Measurements from ENCODE around the gene OR10Z1. TPM values are rescaled to one million over a fixed set of nuclear protein-coding genes. Genes with fewer than 3 reads are reported as not detected.

Gene OR10Z1
- total RNA-seq, 6 donors from 2014 or later: not detected

GRCh38 chr1:158600735-158601134 lies 4.3 kb upstream of the OR10Z1 start:
- 89 to 98% methylated on average over 2 of the region's 2 CpGs for WGBS, 2 donors
- Histone ChIP-seq H3K27me3 (no peaks in the 10 kb centered on the region), H3K9me3 (peaks cover 3 to 22% (median 15%) of the 10 kb centered on the region in 4 donors), H3K27ac (no peak overlapping the region), H3K4me1 (no peaks in the 10 kb centered on the region), H3K4me3 (no peak overlapping the region), H3K36me3 (no peaks in the 10 kb centered on the region)
- ATAC-seq (ENCODE audit: low FRiP score in 2 of 2): no peak
- TF ChIP-seq POLR2A (IDR thresholded peaks at IDR 0.05): no peak
- no peak for TF ChIP-seq POLR2AphosphoS5 (IDR thresholded peaks at IDR 0.05)
- no peak for TF ChIP-seq CTCF (IDR thresholded peaks at IDR 0.05)
- TF ChIP-seq EP300 (IDR thresholded peaks at IDR 0.05): no peak
- no peak for DNase-seq

GRCh38 chr1:158607296-158607695 lies 2.2 kb downstream of the OR10Z1 start:
- no peak for TF ChIP-seq POLR2AphosphoS5 (IDR thresholded peaks at IDR 0.05)
- no peak for TF ChIP-seq CTCF (IDR thresholded peaks at IDR 0.05)
- no peak for TF ChIP-seq POLR2A (IDR thresholded peaks at IDR 0.05)
- no peak for TF ChIP-seq EP300 (IDR thresholded peaks at IDR 0.05)
- no peaks in the 10 kb centered on the region for H3K27me3 ChIP-seq
- no peaks in the 10 kb centered on the region for H3K4me1 ChIP-seq
- no peak overlapping the region for H3K27ac ChIP-seq
- WGBS, 2 donors: 69 to 93% methylated on average over 1 of the region's 1 CpG
- DNase-seq (no peak), ATAC-seq (ENCODE audit: low FRiP score in 2 of 2) (peak in 1 of 2 donors; percentile 46)
- no peak overlapping the region for H3K4me3 ChIP-seq
- no peaks in the 10 kb centered on the region for H3K9me3 ChIP-seq
- no peaks in the 10 kb centered on the region for H3K36me3 ChIP-seq

DNA sequence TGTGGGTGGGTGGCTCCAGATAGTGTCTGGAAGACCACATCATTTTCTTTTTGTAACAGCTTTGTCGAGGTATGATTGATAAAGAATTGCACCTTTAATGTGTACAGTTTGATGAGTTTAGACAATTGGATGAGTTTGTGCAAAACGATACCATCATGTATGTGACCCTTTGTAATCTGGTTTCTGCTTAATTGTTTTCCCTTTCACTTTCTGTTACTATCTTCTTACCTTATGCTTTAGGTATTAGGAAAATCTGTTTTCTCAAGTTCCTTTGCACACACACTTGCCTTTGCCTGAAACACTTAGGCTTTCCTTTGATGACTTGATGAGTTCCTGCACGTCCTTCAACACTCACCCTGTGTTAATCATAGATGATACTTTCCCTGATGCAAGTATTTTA lies 6.8 kb downstream of the OR10Z1 start:
- Histone ChIP-seq H3K4me3 (no peak overlapping the region), H3K4me1 (no peaks in the 10 kb centered on the region), H3K27me3 (no peaks in the 10 kb centered on the region), H3K9me3 (no peaks in the 10 kb centered on the region), H3K36me3 (no peaks in the 10 kb centered on the region), H3K27ac (no peak overlapping the region)
- no peak for ATAC-seq (ENCODE audit: low FRiP score in 2 of 2)
- no peak for TF ChIP-seq POLR2A (IDR thresholded peaks at IDR 0.05)
- no peak for TF ChIP-seq POLR2AphosphoS5 (IDR thresholded peaks at IDR 0.05)
- TF ChIP-seq CTCF (IDR thresholded peaks at IDR 0.05): no peak
- no peak for TF ChIP-seq EP300 (IDR thresholded peaks at IDR 0.05)
- 62 to 75% methylated on average over 3 of the region's 3 CpGs for WGBS, 2 donors
- no peak for DNase-seq

DNA sequence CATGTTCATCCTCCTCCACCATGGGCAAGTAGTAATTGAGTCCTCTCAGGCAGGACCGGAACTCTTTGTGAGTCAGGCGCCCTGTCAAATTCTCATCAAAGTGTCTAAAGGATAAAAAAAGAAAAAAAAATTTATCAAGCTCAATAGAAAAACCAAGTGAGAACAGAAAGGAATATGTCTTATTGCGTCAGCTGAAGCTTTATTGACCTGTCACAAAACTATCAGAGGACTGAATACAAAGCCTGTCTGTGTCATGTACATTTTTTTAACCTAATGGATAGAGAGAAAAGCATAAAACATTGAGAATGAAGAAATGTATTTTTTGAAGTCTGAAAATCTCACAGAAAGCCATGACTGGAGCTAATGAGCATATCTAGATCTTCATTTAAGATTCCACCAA lies 8.7 kb downstream of the OR10Z1 start:
- DNase-seq (no peak), ATAC-seq (ENCODE audit: low FRiP score in 2 of 2) (no peak)
- Histone ChIP-seq H3K36me3 (no peaks in the 10 kb centered on the region), H3K27me3 (no peaks in the 10 kb centered on the region), H3K9me3 (no peaks in the 10 kb centered on the region), H3K27ac (no peak overlapping the region), H3K4me3 (no peak overlapping the region), H3K4me1 (no peaks in the 10 kb centered on the region)
- WGBS, 2 donors: 93 to 98% methylated on average over 3 of the region's 3 CpGs
- TF ChIP-seq EP300 (IDR thresholded peaks at IDR 0.05) (no peak), POLR2AphosphoS5 (IDR thresholded peaks at IDR 0.05) (no peak), CTCF (IDR thresholded peaks at IDR 0.05) (no peak), POLR2A (IDR thresholded peaks at IDR 0.05) (no peak)

DNA sequence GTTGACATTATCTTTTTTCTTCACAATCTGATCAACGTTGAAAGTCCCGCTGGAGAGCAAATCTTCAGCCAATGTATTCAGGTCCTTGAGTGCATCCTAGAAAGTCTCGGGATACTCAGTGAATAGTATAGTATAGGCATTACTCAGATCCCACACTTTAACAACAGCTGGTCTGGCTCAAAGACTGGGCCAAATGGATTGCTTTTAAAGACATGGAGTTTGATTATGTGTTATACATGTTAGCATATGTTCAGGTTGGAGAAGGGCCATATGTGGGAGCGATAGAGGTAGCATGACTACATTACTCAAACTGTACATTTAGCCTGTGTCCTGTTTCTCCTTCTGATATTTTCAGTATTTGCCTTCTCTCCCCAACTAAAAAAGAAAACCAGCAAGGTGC lies 33.1 kb downstream of the OR10Z1 start:
- H3K9me3 ChIP-seq: no peaks in the 10 kb centered on the region
- WGBS, 2 donors: 52 to 68% methylated on average over 4 of the region's 4 CpGs
- H3K27me3 ChIP-seq: no peaks in the 10 kb centered on the region
- H3K27ac ChIP-seq: no peak overlapping the region
- no peaks in the 10 kb centered on the region for H3K4me1 ChIP-seq
- ATAC-seq (ENCODE audit: low FRiP score in 2 of 2) (no peak), DNase-seq (no peak)
- no peaks in the 10 kb centered on the region for H3K36me3 ChIP-seq
- H3K4me3 ChIP-seq: no peak overlapping the region
- TF ChIP-seq CTCF (IDR thresholded peaks at IDR 0.05) (no peak), POLR2AphosphoS5 (IDR thresholded peaks at IDR 0.05) (no peak), EP300 (IDR thresholded peaks at IDR 0.05) (no peak), POLR2A (IDR thresholded peaks at IDR 0.05) (no peak)
